ENCODE measurements around the gene CCSAP.

GRCh38 chr1:229334269-229334668 lies 8.6 kb downstream of the CCSAP start:
- TF ChIP-seq CTCF (IDR thresholded peaks at IDR 0.05) (no peak), POLR2A (IDR thresholded peaks at IDR 0.05) (no peak)

Data from uterus (tissue), 2 donors.